NCI-H2196 (cell line): Measurements from ENCODE around the gene MED20.
"Not testable (repeated sequence)": the region's sequence is repeated elsewhere in the genome, so short reads cannot be mapped to it uniquely, and the experiment has no call there.

ENCODE experiments used
- DNase-seq: peaks from one replicate; lab custom pipeline; 2025; ENCODE audit not compliant: unreplicated experiment; lab: John Stamatoyannopoulos, UW

Gene MED20

DNA sequence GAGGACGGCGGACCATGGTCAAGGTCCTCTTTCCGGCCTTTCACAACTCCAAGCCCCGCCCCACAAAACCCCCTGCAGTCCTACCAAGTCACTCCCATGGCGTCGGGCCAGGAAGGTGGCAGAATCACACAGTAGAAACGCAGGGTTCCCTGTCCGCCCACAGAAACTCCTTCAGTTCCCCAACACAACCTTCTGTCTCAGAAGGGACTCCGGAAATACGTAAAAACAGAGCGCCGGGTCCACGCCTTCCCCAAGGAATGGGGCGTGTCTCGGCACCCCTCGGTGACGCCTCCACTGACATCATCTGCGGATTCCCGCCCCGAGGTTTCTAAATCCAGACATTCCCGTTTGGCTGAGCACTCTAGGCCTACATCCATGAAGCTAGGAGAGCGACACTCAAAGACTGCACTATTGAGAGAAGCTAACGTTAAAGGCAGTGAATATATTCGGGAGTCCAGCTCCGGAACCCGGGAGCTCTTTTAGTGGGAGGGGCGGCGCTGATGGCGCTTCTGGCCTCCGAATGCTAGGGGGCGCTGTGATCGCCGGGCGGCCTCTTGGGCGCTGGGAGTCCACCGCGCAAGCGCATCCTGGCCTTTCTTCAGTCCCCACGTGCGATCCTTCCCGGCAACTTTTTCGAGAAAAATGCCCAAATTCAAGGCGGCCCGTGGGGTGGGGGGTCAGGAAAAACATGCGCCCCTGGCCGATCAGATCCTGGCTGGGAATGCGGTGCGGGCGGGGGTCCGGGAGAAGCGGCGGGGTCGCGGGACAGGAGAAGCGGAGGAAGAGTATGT is at the start of gene MED20, which contains the start of gene BYSL:
MED20 (minus strand) TSS at position 219 of the 791 bp plus-strand sequence; CDS start at position 98, 121 bp downstream.
BYSL (plus strand) TSS at position 579 of the 791 bp plus-strand sequence; CDS start at position 643, 64 bp downstream.
- peak; percentile 93 for DNase-seq

DNA sequence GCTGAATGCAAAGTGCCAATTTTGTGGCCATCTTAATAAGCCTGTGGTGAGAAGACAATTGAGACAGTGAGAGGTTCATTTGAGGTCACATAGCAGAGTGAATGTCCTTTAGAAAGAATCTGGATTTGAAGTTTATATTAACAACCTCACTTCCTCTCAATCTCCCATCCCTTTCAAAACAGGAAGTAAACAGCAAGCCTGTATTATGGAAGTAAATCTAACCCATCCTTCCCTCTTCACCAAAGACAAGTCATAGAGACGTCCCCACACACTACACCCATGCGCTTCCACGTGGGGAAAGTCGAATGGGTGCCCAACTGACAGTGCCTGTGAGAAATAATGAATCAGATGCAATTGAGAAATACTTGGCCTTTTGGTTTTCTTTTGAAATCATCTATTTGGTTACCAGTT is 49.5 kb upstream of the MED20 start:
- DNase-seq: no peak

DNA sequence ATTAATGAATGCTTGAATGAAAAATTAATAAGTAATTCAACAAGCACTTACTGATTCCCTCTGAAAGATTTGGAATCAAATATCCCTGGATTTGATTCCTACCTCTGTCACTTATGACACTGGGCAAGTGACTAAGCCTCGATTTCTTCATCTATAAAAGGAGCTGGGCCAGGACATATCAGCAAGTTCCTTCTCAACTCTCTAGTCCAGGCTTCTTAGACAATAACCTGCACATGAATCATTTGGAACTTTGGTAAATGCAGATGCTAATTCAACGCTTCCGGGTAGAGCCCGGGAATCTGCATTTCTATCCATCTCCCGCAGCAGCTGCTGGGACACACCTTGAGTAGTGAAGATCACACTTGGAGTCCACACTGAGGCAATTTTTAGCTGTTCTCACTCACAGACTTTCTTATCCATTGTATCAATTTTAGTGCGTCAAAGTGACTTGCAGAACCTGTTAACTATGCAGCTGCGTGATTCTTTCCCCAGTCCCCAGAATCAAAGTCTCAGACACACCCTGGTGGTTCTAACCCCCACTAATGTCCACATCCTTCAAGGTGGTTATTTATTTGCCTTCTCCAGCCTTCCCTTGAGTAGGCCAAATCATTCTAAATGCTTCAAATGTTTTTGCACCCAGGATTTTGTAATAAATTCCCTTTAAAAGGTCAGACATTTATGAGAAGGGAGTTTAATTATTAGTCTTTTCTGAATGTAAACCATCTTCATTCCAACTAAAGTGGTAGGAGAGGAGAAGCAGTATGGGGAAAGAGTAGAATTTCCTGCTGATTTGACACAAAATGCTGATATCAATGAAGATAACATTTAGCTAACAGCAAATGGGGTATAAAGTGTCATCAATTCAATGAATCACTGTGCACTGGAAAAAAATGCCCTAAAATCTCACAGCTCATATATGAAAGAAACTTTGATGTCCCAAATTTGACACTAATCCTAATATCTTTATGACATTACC is 46.7 kb upstream of the MED20 start:
- no peak for DNase-seq

DNA sequence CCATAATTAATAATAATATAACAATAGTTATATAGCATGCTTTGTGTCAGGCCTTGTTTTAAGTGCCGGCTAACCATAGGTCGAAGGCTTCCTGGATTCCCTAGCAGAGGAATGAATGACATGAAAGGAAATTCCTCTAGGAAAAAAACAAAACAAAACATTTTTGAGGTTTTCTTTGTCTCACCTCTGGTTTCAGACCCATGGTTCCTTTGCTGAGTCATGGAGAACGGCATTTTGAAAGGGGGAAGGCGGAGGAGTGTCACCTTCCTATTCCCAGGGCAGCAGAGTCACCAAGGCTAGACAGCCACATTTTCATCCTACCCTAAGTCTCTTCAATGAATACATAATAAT is 46.0 kb upstream of the MED20 start:
- no peak for DNase-seq

- DNase-seq: no peak
Observed at GRCh38 chr6:41966214-41966920, 45.4 kb upstream of the MED20 start.

DNA sequence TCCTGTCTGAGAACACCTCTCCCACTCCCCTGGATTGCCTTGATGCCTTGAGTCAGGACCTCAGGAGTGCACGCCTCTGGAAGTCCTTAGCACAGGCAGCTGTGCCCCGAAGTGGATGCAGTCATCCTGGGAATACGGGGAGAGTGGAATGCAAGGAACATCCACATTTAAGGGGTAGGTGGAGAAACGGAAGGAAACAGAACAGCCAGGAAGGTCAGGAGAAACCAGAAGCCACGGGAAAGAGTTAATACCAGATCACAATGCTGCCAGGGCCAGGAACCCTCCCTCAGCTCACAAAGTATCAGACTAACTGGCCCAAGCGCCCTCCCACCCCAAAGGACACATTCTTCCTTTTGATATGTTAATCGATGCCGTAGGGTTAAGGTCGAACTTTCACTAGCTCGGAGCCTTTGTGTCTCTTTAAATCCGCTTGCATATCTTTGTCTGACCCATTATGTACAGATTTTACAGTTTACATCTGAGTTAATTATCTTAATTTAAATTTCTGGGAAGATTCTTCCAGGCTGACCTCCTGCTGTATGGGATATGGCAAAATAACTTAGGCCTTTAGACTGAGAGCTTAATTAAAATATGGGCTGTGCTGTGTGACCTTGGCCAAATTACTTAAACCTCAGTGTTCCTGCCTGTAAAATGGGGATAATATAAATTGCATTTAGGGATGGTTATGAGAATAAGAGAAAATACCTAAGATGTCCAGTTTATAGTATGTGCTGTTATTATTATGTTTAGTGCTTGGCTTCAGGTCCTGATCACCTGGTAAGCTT is 44.7 kb upstream of the MED20 start:
- no peak for DNase-seq

DNA sequence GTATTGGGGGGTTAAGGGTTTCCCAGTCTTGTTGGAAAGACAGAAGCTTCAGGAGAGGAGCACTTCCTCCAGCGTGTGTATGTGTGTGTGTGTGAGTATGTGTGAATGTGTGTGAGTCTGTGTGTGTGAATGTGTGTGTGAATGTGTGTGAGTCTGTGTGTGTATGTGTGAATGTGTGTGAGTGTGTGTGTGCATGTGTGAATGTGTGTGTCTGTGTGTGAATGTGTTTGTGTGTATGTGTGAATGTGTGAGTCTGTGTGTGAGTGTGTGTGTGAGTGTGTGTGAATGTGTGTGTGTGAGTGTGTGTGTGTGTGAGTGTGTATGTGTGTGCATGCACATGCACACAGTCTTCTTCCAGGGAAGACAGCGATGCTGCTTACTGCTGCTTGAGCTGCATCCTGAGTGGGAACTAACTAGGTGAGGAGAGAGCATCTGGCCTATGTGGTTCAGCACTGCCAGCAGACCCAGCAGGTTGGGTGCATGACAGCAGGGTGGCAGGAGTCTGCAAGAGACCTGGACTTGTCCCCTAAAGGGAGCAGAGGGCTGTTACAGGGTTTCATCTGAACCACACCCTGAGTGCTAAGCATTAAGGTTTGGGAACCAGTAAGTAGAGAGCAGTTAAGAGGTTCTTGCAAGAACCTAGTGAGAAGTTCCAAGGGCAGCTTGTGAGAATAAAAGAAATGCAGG is 43.4 kb upstream of the MED20 start:
- no peak for DNase-seq

DNA sequence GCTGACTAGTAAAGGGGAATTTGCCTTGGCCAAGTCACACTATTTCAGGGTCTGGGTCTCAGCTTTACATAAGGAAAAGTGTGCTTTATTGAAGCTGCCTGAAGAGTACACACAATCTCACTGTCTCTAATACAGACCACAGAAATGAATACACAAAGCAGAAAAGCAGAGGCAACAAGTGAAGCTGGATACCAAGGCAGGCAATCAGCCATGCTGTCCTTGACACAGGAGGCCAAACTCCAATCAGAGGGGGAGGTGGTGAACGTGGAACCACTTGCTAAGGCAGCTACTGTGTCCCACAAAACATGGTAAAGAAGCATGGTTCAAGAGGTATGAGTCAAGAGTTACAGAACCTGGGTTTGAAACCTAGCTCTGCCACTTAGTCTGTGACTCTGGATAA is 42.4 kb upstream of the MED20 start:
- no peak for DNase-seq

GRCh38 chr6:41960028-41960427 is 39.1 kb upstream of the MED20 start:
- no peak for DNase-seq

DNA sequence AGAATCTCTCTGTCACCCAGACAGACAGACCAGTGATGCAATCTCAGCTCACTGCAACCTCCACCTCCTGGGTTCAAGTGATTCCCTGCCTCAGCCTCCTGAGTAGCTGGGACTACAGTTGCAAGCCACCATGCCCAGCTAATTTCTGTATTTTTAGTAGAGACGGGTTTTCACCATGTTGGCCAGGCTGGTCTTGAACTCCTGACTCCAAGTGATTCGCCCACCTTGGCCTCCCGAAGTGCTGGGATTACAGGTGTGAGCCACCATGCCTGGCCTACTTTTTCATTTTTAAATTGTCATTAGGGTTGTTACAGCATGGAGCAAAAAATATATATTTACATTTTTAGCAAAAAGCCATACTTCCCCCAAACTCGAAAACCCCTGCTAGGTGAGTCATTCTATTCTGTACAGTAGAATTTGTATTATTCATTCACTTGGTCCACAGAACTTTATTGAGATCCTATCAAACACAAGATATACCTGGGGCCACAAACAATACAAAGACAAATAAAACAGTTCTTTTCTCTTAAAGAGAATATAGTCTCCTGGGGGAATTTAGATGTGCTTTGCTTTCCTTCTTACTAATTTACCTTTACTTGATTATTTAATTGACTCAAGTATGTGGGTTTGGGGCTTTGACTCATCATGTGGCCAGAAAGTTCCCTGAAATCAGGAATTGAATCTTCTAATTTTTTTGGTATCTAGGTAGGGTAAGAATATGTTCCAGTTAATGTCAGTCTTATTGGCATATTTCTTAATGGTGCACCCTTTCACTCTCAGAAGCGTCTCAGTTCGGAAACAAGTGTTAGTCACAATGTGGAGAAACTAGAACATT is 37.3 kb upstream of the MED20 start:
- no peak for DNase-seq

- DNase-seq: no peak
Observed at GRCh38 chr6:41957117-41957516, 36.2 kb upstream of the MED20 start.

GRCh38 chr6:41955412-41955811 is 34.5 kb upstream of the MED20 start:
- DNase-seq: no peak

GRCh38 chr6:41954668-41955067 is 33.7 kb upstream of the MED20 start:
- DNase-seq: no peak

GRCh38 chr6:41947581-41948220 is 26.8 kb upstream of the MED20 start:
- DNase-seq: no peak

GRCh38 chr6:41943456-41943855 is 22.5 kb upstream of the MED20 start:
- no peak for DNase-seq

GRCh38 chr6:41942882-41943281 is 21.9 kb upstream of the MED20 start:
- DNase-seq: not testable (repeated sequence)

DNA sequence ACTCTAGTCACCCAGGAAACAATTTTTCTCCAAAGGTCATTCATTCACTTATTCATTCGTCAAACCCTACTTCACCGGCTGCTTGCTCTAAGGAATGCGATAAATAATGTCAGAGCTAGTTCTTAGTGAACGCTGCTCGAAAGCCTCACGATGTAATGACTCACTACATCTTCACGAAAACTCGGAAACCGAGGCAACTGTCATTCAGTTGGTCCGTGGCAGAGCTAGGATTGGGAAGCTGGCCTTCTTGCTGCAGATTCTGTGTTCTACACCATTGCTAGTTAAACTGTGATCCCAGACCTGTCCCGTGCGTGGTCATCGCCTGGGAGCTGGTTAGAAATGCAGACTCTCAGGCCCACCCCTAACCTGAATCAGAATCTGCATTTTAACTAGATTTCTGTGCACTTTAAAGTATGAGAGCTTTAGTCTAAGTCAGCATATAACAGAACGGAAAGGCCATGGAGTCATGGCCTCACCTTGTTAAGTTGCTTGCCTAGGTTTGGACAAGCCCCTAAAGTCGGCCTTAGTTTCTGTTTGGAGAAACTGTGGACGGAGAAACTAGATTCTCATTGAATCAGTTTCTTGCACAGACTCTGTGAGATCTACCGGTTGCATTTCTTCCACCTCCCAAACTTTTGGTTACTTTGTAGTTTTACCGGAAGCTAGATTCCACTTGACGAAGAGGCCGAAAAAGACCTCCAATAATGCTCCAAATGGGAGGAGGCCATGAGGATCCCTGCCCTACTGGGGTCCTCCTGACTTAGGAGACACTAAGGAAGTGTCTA is 21.3 kb upstream of the MED20 start:
- no peak for DNase-seq
